ENCODE results near the gene RFTN1.

The RFTN1 gene

DNA sequence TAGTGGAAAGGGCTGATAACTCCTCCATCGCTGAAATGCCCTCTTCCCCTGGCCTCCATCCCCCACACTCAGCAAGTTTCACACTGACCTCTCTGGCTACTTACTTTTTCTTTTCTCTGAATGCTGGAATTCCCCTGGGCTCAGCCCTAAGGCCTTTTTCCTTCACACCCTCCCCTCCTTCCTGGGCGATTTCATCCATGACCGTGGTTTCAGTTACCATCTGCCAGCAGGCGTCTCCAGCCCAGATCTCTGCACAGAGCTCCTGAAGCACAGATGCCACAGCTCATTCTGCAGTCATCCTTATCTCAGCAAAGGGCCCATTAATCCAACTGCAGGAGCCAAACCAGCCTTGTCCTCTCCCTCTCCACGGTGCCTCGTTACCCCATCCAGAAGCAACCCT lies 114.0 kb downstream of the RFTN1 start:
- no peak for DNase-seq

DNA sequence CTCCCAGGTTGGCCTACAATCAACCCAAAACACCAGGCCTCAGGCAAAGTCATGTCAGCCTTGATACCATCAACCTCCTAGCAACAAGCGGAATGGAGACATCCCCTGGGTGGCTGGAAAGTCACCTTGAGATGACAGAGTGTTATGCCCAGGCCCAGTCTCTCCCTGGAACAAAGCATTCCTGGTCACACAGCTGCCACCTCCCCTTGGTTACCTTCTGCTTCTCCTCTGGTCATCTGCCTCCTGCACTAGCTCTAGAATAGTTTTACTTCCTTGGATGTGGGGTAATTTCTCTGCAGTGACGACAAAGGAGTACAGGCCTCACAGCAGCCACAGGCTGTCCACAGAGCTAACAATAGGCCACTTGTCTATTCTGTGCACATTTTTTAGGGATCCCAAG lies 114.9 kb downstream of the RFTN1 start:
- no peak for DNase-seq

DNA sequence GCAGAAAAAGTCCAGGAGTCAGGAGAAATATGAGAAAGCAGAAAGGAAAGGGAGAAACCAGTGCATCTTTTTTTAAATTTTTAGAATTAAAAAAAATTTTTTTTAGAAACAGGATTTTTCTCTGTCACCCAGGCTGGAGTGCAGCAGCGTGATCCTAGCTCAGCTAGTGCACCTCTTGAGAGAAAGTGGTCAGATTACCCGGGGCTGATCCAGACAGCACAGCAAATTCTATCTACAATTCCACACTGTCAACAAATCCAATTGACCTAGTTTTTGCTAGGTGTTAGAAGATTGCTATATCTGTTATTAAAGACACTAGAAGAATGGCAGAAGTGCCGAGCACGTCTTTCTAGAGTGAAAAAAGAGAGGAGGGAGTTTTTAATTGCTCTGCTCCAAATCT lies 117.3 kb downstream of the RFTN1 start:
- DNase-seq: no peak

DNA sequence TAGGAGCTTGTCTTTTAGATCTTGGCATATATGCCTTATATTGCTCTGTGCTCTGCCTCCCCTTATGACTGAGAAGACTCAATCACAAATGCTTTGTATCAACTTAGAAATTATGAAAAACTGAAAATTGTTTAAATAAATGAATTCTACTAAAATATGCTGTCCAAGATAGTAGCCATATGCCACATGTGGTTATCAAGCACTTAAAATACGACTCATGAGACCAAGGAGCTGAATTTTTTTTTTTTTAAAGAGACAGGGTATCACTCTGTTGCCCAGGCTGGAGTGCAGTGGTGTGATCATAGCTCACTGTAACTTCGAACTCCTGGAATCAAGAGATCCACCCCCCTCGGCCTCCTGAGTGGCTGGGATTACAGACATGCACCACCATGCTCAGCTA lies 118.3 kb downstream of the RFTN1 start:
- DNase-seq: no peak

DNA sequence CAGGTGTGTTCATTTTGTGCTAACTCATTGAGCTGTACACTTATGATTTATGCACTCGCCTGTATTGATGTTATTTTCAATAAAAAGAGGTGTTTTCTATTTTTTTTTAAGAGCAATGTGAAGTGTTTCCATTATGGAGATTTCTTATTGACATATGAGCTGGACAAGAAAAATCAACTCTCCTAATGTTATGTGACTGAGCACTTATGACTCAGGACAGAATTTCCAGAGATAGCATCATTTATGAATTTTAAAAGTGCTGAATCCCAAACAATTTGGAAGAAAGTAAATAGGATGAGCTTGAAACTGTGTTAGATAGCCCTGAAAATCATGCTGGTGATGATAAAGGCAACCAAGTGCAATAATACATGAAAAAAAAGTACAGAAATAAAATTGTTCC lies 118.9 kb downstream of the RFTN1 start:
- no peak for DNase-seq

DNA sequence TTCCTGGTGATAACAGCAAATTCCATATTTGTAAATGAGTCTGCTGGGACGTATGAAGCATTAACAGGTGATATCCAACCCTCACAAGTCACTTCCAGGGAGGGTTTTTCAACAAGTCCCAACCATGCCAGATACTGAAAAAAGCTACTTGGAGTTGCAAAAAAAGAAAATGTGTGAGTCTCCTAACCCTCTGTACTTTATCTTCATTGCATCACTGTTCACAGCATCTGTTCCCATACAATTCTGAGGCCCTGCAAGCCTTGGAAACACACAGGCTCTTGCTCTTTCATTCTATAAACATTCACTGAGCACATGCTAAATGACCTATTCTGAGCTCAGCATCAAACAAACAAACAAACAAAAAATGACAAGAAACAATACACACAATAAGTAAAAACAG lies 120.8 kb downstream of the RFTN1 start:
- no peak for DNase-seq

DNA sequence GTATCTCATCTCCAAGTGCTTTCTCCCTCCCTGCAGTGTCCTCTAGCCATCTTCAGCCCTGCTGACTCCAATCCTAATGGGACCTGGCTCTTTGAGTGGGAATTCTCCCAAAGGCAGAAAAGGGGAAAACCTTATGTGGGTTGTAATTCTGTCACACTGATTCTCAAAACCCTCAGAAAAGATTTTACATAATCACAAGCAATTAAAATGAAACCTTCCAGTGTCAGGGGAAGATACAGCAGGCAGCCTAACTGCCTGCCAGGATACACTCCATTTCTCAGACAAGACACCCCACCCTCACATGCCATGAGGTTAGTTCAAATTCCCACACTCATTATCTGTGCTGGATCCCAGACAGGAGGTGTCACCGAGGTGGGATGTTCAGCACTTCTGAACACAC lies 121.4 kb downstream of the RFTN1 start:
- no peak for DNase-seq

DNA sequence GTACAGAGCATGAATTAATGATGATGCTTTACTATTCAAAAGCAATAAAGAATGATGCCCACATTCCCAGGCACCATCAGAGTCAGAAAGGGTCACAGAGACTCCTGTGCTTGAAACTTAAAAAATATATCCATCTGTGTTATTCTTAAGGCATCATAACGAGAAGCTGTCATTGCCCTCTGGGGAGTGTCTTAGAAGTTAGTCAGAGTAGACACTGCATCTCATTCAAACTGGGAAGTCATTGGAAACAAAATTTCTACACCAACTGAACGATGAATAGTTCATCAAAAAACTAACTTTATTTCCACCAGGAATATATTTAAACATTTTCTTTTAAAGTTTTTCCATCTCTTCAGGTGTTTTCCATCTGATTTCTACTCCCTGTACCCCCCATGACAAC lies 122.9 kb downstream of the RFTN1 start:
- no peak for DNase-seq

DNA sequence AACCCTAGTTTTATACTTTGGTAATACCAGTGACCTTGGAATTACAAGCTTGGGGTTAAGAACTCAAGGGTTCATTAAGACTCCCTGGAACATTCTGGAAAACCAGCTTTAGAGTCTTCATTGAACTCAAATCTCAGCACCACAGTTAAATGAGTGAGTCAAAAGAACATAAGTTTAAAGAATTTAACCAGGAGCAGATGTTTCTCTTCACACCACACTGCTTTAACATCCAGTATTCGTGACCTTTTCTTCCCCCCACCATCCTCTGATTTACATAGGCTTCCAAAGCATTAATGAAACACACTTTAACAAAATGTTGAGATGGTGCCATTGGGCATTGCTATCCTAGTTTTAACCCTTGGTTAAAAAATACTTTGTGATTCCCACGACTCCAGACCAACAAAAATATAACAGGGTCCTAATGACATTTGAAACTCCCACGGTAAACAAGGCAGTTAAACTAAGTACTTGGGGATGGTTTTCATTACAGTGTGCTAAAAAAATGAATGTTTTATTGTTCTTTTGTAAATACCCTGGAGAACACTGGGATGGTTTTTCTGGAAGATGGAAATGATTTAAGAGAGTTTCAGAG lies 124.6 kb downstream of the RFTN1 start:
- no peak for DNase-seq

DNA sequence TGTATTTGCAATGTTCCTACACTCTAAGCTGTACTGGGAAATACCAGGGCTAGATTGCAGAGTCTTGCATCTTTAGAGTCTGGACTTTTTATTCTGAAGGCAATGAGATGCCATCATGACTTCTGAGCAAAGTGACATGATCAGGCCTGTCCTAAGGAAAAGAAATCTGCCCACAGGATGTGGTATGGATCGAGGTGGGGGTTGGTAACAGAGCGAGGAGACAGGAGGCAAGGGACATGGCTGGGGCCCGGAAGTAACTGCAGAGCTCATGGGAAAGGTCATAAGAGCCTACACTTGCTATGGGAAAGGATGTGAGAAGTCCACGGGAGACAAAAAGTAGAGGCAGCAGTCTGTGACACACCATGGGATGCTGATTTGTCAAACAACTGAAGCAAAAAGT lies 126.9 kb downstream of the RFTN1 start:
- DNase-seq: no peak

DNA sequence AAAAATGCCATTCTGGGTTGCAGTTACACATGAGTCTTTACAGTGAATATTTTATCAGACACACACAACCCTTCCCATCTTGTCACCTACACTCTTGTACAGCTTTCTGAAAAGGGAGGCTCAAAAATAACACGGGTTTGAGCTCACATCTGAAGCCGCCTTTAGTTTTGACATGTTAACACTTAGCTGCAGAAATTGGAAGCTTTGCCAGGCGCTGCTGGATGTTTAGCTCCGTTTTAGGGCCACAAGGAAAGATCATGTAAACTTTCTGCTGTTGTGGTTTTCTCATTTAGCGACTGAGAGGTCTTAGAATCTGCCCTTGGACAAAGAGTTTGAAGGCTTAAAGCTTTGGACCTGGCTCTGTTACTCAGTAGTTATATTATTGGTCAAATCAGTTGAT lies 128.3 kb downstream of the RFTN1 start:
- DNase-seq: no peak

DNA sequence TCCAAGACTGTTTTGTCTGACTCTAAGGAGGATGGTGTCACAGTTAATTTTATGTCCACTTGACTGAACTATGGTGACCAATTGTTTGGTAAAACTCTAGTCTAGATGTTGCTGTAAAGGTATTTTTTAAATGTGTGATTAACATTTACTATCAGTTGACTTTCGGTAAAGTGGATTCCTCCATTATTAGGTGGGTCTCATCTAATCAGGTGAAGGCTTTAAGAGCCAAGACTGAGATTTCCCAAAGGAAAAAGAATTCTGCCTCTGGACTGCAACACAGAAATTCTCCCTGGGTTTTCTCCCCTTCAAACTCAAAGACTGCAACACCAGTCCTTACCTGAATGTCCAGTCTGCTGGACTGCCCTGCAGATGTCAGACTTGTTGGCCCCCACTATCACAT lies 129.6 kb downstream of the RFTN1 start:
- DNase-seq: no peak

DNA sequence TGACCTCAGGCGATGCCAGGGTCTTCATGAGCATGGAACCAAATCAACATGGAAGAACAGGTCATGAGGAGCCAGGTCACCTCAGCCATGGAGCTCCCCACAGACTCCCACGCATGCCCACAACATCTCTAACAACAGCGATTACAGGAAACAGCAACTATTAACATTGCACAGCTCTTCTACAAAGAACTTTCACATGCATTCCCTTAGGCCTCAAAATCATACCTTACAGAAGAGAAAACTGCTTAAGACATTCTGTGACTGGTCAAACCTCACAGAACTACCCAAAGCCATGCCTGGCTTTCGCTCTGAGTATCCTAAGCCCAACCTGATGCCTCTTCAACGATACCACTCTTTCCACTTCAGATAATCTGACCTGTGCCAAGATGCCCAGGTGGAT lies 130.7 kb downstream of the RFTN1 start:
- DNase-seq: no peak

DNA sequence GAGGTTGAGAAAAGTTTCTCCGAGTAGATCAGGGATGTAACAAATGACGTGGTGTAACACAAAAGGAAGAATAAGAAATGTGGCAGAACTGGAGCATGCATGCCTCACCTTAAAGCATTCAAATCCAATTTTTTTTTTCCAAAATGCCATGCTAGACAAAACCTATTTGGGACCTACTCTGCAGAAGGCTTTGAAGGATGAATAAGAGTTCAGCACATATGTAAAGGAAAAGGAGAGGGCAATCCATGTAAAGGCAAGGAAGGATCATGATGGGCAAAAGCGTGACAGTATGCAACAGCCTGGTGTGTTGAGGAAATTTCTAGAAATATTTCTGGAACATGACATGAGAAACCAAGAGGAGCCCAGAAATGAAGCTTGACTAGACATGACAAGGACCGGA lies 132.1 kb downstream of the RFTN1 start:
- no peak for DNase-seq

DNA sequence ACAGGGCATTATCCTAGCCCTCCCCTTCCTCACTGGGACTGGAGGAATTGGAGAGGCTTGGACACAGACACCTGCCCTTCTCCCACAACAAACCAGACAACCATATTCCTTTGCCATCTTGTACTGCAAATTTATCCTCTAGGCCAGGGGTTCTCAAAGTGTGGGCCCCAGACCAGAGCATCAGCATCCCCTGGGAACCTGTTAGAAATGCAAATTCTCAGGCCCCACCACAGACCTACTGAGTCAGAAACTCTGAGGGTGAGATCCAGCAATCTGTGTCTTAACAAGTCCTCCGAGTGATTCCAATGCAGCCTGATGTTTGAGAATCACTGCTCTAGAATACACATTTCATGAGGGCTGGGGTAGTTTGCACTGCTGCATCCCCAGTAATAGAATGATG lies 133.1 kb downstream of the RFTN1 start:
- DNase-seq: no peak

DNA sequence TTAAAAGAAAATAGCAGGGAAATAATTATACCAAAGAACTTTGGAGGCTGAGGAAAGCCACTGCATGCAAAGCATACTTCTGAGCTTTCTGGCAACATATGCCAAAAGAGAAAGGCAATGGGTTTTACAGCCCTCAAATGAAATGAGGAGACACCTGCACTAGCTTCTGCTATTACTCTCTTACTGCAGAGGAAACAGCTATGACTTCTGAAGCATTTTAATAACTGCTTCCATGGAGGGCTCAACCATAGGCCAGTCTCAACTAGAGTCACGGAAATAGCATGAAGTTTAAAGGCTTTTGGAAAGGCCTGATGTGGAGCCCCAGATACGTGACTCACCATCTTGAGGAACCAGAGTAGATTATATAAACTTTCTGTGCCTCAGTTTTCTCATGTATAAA lies 133.7 kb downstream of the RFTN1 start:
- no peak for DNase-seq

DNA sequence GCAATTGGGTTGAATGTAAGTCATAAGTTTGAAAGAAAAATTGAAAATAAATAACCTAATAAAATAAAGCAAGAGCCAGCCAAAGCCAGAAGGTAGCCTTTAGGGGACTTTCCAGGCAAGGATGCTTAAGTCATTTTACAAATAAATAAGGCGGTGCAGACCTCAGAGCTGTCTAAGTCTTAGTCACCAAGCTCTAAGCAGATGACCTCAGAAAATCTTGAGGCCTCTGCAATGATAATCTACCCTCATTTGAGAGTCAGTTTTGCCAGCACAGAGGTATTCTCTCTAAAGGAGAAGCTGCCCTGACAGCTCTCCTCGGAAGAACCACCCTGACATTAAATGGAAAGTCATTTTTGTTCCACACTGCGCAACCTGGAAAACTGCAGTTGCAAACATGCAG lies 134.6 kb downstream of the RFTN1 start:
- no peak for DNase-seq

DNA sequence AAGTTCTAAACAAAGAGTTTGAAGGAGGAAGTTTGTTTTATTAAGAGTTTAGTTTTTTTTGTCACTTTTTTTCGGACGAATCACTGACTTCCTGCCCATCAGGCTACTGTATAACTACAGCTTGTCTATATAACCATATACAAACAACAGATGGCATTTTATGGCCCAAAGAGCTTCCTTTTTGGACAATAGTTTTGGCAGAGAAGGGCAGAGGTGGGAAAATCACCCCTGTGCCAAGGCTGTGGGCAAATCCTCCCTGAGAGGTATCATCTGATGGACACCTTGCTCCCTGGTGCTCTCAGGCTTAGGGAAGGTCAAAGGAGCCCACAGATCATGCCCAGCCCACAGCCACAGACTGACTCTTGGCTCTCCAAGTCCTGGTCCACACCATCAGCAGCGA lies 135.1 kb downstream of the RFTN1 start:
- DNase-seq: no peak

DNA sequence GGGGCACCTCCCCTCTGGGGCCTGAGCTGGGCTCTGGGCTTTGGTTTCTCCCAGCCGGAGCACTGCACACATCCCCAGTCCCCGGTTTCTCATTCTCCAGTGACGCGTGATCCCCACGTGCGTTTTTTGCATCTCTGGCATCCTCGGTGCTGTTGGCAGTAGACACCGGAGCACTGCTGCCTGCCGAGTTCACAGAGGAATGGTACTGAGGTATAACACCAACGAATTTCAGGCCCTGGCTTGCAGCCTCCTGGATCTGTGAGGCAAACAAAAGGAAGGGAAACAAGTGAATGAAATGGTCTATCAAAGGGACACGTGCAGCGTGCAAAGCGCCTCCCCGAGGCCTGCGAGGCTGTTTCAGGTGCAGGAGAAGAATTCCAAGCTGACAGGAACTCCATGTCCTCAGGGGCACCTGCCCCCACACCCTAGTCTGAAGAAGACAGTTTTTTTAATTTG lies 135.6 kb downstream of the RFTN1 start:
- no peak for DNase-seq

DNA sequence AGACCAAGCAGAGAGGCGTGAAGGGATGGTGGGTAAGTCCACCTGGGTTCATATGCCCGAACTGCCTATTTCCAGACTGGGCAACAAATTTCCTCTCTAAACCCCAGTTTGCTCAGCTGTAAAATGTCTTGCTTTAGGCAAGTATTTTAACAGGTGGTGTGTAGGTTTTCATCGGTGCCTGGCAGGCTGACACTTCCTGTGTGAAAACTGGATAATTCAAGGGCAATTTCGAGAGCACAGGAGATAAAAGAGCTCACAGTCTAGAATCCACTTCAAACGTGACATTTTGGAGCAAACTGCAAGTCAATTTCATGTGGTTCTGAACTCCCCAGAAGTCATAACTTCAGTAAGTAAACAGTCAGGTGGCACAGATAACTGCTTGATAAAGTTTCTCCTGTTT lies 136.3 kb downstream of the RFTN1 start:
- DNase-seq: no peak

DNA sequence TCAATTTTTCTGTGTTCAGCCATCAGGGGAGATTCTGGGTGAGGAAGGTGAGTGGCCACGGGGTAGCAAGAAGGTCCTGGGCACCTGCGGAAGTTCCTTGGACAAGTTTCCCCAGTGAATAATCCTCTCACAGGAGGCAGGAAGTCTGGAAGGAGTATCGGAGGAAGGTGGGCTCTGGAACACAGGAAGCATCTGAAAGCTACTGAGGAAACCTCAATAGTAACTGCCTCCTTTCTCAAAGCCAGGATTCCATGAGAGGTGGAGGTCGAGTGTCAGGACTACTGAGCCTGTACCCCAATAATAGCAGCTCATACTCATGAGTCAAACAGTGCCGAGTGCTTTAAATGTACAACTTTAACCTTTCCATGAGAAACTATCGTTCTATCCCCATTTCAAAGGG lies 137.6 kb downstream of the RFTN1 start:
- no peak for DNase-seq

DNA sequence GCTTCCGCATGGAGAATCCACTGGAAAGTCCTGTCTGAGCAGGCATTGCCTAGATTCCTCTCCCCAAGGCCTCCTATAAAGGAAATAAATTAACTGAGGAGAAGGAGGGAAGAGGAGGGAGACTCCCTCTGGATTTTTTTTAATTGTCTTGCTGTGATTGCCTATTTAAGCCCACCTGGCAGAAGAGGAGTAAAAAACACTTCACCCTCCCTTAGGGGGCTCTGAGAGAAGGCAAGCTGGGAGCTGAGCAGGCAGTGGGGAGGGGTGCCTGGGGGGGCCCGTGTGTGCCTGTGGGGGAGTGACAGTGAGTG lies 138.6 kb downstream of the RFTN1 start:
- no peak for DNase-seq

DNA sequence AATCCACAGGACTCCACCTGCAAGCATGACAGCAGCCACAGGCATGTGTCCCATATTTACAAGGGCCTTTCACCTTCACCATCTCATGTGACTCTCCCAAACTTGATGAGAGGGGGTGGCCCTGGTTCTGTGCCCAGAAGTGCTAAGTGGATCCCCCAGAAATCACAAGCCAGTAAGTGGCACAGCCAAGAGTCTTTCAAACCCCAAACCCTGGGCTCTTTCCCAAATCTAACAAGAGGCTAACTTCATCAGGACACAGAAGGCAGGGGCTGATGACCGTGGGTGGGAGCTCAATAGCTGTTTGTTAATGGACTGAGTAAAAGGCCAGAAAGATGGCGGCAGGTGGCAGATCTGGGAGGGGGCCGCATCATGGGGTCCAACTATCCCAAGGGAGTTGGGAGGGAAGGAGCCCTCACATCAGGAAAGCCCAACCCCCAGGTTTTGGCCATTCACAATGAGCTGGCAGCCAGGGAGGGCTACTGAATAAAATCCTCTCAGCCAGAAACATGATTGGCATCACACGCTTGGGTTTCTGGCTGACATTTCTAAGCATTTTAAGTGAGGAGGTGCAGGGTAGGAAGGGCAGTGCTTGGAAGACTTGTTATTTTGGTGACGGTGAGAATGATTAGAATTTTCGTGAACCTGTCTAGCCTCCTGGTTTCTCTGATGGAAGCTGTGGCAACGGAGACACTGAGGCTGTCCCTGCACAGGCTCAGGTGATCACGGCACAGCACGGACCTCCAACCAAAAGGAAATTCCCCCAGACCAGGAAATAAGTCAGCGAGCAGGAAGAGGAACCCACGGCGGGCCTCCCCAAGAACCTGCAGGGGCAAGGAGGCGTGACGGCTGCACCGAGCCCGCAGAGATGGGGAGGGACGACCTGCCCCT lies 139.2 kb downstream of the RFTN1 start:
- DNase-seq: no peak

DNA sequence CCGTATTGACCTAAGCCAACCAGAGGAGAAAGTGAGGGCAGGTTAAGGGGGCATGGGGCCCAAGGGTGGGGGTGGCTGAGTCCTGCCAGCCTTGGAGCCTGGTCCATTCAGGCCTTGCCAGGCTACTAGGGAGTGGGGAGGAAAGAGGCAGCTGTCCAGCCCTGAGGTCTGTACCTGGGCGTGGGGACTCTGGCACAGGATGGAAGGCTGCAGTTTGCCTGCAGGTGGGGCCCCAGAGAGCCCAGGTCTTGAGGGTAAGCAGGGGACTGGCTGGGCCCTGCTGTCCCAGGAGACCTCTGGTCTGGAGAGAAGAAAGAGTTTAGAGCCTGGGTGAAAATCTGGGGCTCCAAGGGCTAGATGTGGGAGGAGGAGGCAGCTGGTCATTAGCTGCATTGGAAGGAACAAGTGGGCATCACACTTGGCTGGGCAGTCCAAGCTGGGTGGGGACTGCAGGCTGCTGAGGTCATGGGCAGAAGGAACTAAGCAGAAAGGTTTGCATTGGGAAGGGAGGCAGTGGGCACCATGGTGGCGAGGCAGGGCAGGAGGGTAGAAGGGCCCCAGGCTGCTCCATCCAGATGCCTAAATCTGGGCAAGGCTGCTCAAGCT lies 140.1 kb downstream of the RFTN1 start:
- DNase-seq: no peak
